Gastroesophageal sphincter (tissue), 3 donors: ENCODE results near the gene SLC35E1.

Experiments
- CTCF ChIP-seq, 4 experiments: fragments of 200-600 bp in 2 of 4; fragments of 450-650 bp in 2 of 4; sonication (generic) in 1 of 4; IDR thresholded peaks; one replicate each; pipeline ENCODE4 v1.5.1; 2017 to 2019; ENCODE audit warnings: antibody characterized with exemption in 4 of 4, mild to moderate bottlenecking in 2 of 4, moderate library complexity in 2 of 4
- POLR2A ChIP-seq, 2 donors: fragments of 450-650 bp; IDR thresholded peaks; one replicate each; pipeline ENCODE4 v1.6.1; 2017; ENCODE audit warnings: antibody characterized with exemption in 2 of 2, mild to moderate bottlenecking in 2 of 2, moderate library complexity in 1 of 2
- POLR2AphosphoS5 ChIP-seq: sonication (generic); formaldehyde crosslinking; IDR thresholded peaks from one replicate; pipeline ENCODE4 v1.6.1; 2017; ENCODE audit warnings: antibody characterized with exemption

GRCh38 chr19:16600824-16601223 lies 28.6 kb upstream of the SLC35E1 start:
- no peak for TF ChIP-seq CTCF (IDR thresholded peaks at IDR 0.05)
- no peak for TF ChIP-seq POLR2AphosphoS5
- no peak for TF ChIP-seq POLR2A (IDR thresholded peaks at IDR 0.05)
